SK-N-SH (cell line): ENCODE data around the gene TGFB3. TPM values are rescaled to one million over a fixed set of nuclear protein-coding genes. Genes with fewer than 3 reads are reported as not detected.

Source experiments
- CTCF ChIA-PET: fragments of 300-600, 350-600 bp; formaldehyde crosslinking; extraction: SDS; loops from one replicate; lab custom pipeline; 2021; lab: Yijun Ruan, JAX
- POLR2A ChIA-PET: fragments of 350-600 bp; sonication (Branson Sonifier 250); formaldehyde crosslinking; extraction: SDS; loops from one replicate; lab custom pipeline; 2020; ENCODE audit warnings: antibody characterized with exemption, inconsistent platforms; lab: Yijun Ruan, JAX
- DNase-seq: peaks from one replicate; pipeline ENCODE4 v3.0.0; 2012
- H2AFZ ChIP-seq: fragments of 200-600 bp; sonication (generic); 2 replicates; pipeline ENCODE4 v1.8.1; 2016; ENCODE audit warnings: antibody characterized with exemption, mild to moderate bottlenecking, low read depth
- H3F3A ChIP-seq: fragments of 200-600 bp; sonication (generic); replicated peaks from 2 replicates; pipeline ENCODE3; 2016; ENCODE audit warnings: antibody characterized with exemption, mild to moderate bottlenecking; ENCODE audit not compliant: insufficient read depth
- H3K27ac ChIP-seq, 2 experiments: fragments of 200-500 bp in 1 of 2; fragments of 200-600 bp in 1 of 2; sonication (Bioruptor generic) in 1 of 2; sonication (generic), shearing (Covaris generic) in 1 of 2; 2 replicates each; pipeline versions ENCODE4 v1.5.1 to v1.6.1; 2014 to 2016; ENCODE audit warnings: low read depth in 2 of 2, inconsistent platforms in 1 of 2, low read length in 1 of 2, mild to moderate bottlenecking in 1 of 2, mixed read lengths in 1 of 2
- H3K27me3 ChIP-seq: fragments of 200-600 bp; sonication (generic), shearing (Covaris generic); 2 replicates; pipeline ENCODE4 v1.6.1; 2016; ENCODE audit warnings: mixed run types; ENCODE audit not compliant: insufficient read depth
- H3K36me3 ChIP-seq, 2 experiments: fragments of 200-500 bp in 1 of 2; fragments of 200-600 bp in 1 of 2; sonication (Bioruptor generic) in 1 of 2; sonication (generic) in 1 of 2; replicated peaks in 1 of 2; 2 replicates each; pipeline versions ENCODE3 to v1.5.1; 2014 to 2016; ENCODE audit warnings: low read length in 1 of 2, mild to moderate bottlenecking in 1 of 2; ENCODE audit not compliant: insufficient read depth in 2 of 2, control insufficient read depth in 1 of 2
- H3K4me1 ChIP-seq, 2 experiments: fragments of 200-500 bp in 1 of 2; fragments of 200-600 bp in 1 of 2; sonication (Bioruptor generic) in 1 of 2; sonication (generic), shearing (Covaris generic) in 1 of 2; 2 replicates each; pipeline versions ENCODE4 v1.5.1 to v1.6.1; 2014 to 2016; ENCODE audit warnings: low read depth in 1 of 2, low read length in 1 of 2, mixed run types in 1 of 2; ENCODE audit not compliant: insufficient read depth in 2 of 2, control insufficient read depth in 1 of 2
- H3K4me2 ChIP-seq: fragments of 200-600 bp; sonication (generic), shearing (Covaris generic); 2 replicates; pipeline ENCODE4 v1.6.1; 2017; ENCODE audit warnings: mixed run types
- H3K4me3 ChIP-seq, 2 experiments: fragments of 200-500 bp in 1 of 2; fragments of 200-600 bp in 1 of 2; sonication (Bioruptor generic) in 1 of 2; sonication (generic), shearing (Covaris generic) in 1 of 2; 2 replicates each; pipeline versions ENCODE4 v1.5.1 to v1.8.1; 2014 to 2016; ENCODE audit warnings: low read depth in 2 of 2, inconsistent platforms in 1 of 2, low read length in 1 of 2, mild to moderate bottlenecking in 1 of 2, mixed read lengths in 1 of 2, moderate library complexity in 1 of 2
- H3K79me2 ChIP-seq: fragments of 200-600 bp; sonication (generic); 2 replicates; pipeline ENCODE4 v1.8.1; 2017; ENCODE audit warnings: mild to moderate bottlenecking; ENCODE audit not compliant: insufficient read depth
- H3K9ac ChIP-seq: fragments of 200-600 bp; sonication (generic); 2 replicates; pipeline ENCODE4 v1.6.1; 2017; ENCODE audit warnings: mixed run types
- H3K9me2 ChIP-seq: fragments of 200-600 bp; sonication (generic); 2 replicates; pipeline ENCODE4 v1.6.1; 2017; ENCODE audit warnings: mixed run types
- H3K9me3 ChIP-seq: fragments of 200-600 bp; sonication (generic); 2 replicates; pipeline ENCODE4 v1.6.1; 2017; ENCODE audit warnings: mixed run types, mild to moderate bottlenecking, moderate library complexity
- H4K20me1 ChIP-seq: fragments of 200-600 bp; sonication (generic); 2 replicates; pipeline ENCODE4 v1.6.1; 2017; ENCODE audit warnings: mild to moderate bottlenecking, mixed run types; ENCODE audit not compliant: insufficient read depth
- CHD2 ChIP-seq: fragments of 150-350 bp; IDR thresholded peaks from 2 replicates; pipeline ENCODE4 v1.6.1; 2018; ENCODE audit warnings: low read length; ENCODE audit not compliant: partially characterized antibody
- ELF1 ChIP-seq: IDR thresholded peaks from 2 replicates; pipeline ENCODE4 v1.4.0; 2012
- EP300 ChIP-seq, 2 experiments: IDR thresholded peaks; 2 replicates each; pipeline versions ENCODE4 v1.4.0 to v1.6.1; 2012; ENCODE audit warnings: borderline replicate concordance in 1 of 2, low read depth in 1 of 2, low read length in 1 of 2
- EZH2phosphoT487 ChIP-seq: fragments of 200-600 bp; sonication (generic); IDR thresholded peaks from 2 replicates; pipeline ENCODE4 v1.6.1; 2017; ENCODE audit warnings: low read depth, mixed run types, mild to moderate bottlenecking, antibody characterized with exemption, moderate library complexity, borderline replicate concordance
- FOSL2 ChIP-seq: IDR thresholded peaks from 2 replicates; pipeline ENCODE4 v1.4.0; 2012; ENCODE audit warnings: low read depth, mild to moderate bottlenecking, moderate library complexity, borderline replicate concordance
- FOXJ3 ChIP-seq: sonication (generic); formaldehyde crosslinking; IDR thresholded peaks from 2 replicates; pipeline ENCODE4 v1.5.1; 2020; ENCODE audit warnings: mild to moderate bottlenecking, missing genetic modification reagents
- FOXM1 ChIP-seq: IDR thresholded peaks from 2 replicates; pipeline ENCODE4 v1.4.0; 2012; ENCODE audit warnings: low read depth, mild to moderate bottlenecking
- GABPA ChIP-seq: IDR thresholded peaks from 2 replicates; pipeline ENCODE4 v1.4.0; 2012; ENCODE audit warnings: low read depth, mild to moderate bottlenecking
- GATA2 ChIP-seq: sonication (generic); formaldehyde crosslinking; IDR thresholded peaks from 2 replicates; pipeline ENCODE4 v1.5.0; 2020; ENCODE audit warnings: mild to moderate bottlenecking, missing genetic modification reagents
- IRF3 ChIP-seq: fragments of 150-350 bp; IDR thresholded peaks from 2 replicates; pipeline ENCODE4 v1.6.1; 2016; ENCODE audit warnings: mild to moderate bottlenecking, low read depth, low read length
- JUND ChIP-seq: IDR thresholded peaks from 2 replicates; pipeline ENCODE4 v1.4.0; 2012
- MEF2A ChIP-seq: IDR thresholded peaks from 2 replicates; pipeline ENCODE4 v1.4.0; 2012; ENCODE audit warnings: low read depth, borderline replicate concordance
- MXI1 ChIP-seq: IDR thresholded peaks from 2 replicates; pipeline ENCODE4 v1.6.1; 2012; ENCODE audit warnings: mild to moderate bottlenecking, low read depth, low read length, improper control_type of control experiment
- RCOR1 ChIP-seq: fragments of 150-350 bp; IDR thresholded peaks from 2 replicates; pipeline ENCODE4 v1.6.1; 2017; ENCODE audit warnings: antibody characterized with exemption, low read length
- RFX5 ChIP-seq: IDR thresholded peaks from 2 replicates; pipeline ENCODE4 v1.6.1; 2012; ENCODE audit warnings: mild to moderate bottlenecking, improper control_type of control experiment, low read length
- RXRA ChIP-seq: IDR thresholded peaks from 2 replicates; pipeline ENCODE4 v1.4.0; 2012; ENCODE audit warnings: low read depth, mild to moderate bottlenecking, borderline replicate concordance
- TAF1 ChIP-seq: IDR thresholded peaks from 2 replicates; pipeline ENCODE4 v1.6.1; 2012; ENCODE audit warnings: low read depth, mild to moderate bottlenecking, low read length, moderate library complexity, borderline replicate concordance
- TEAD4 ChIP-seq: IDR thresholded peaks from 2 replicates; pipeline ENCODE4 v1.4.0; 2012; ENCODE audit warnings: mild to moderate bottlenecking, borderline replicate concordance; ENCODE audit not compliant: insufficient read depth
- WGBS: methylation state at CpG from one replicate; pipeline ENCODE4 v1.1.6; 2017; ENCODE audit warnings: low lambda C conversion rate; 5-methylcytosine and 5-hydroxymethylcytosine counted together
- polyA plus RNA-seq, 3 experiments: library from polyadenylated mRNA; depleted of rRNA; stranded (reverse); fragments of >200 nt; gene quantifications; 2 replicates each; pipeline ENCODE4 v1.2.3, GENCODE V29; 2012
- TF ChIP-seq, protein P1 (sequence below): fragments of 150-350 bp; IDR thresholded peaks from 2 replicates; pipeline ENCODE4 v1.6.1; 2017; ENCODE audit warnings: antibody characterized with exemption, low read length, low read depth, borderline replicate concordance

TGFB3 gene
- polyA plus RNA-seq, 1 of the 3 experiments (the other 2 are of a cell fraction): 7.6 TPM

GRCh38 chr14:75987201-75987970 lies 5.6 kb upstream of the TGFB3 start:
- Histone ChIP-seq H3K9me2 (no peaks in the 10 kb centered on the region), H3K9ac (no peak overlapping the region), H3K9me3 (no peaks in the 10 kb centered on the region), H3K4me1 (peaks cover 4 to 26% of the 10 kb centered on the region in 2 experiments; a peak in 3 of 4 replicates), H3K4me2 (peak overlapping the region; percentile 99; the same call in 1 of the 2 replicates), H3K4me3 (no peak overlapping the region), H3K36me3 (peaks cover 18 to 28% of the 10 kb centered on the region in 2 experiments), H2AFZ (no peak overlapping the region), H3F3A (no peaks in the 10 kb centered on the region), H3K79me2 (peaks cover 18% of the 10 kb centered on the region), H4K20me1 (no peaks in the 10 kb centered on the region), H3K27ac (no peak overlapping the region), H3K27me3 (no peaks in the 10 kb centered on the region)
- no peak for DNase-seq
- no peak for TF ChIP-seq TEAD4
- no peak for TF ChIP-seq IRF3
- TF ChIP-seq EZH2phosphoT487: no peak
- no peak for TF ChIP-seq FOXM1
- no peak for TF ChIP-seq CHD2
- TF ChIP-seq GATA2 (CRISPR knock-in tag): no peak
- no peak for TF ChIP-seq MXI1
- no peak for TF ChIP-seq MEF2A
- TF ChIP-seq RXRA: no peak
- TF ChIP-seq FOSL2: no peak
- no peak for TF ChIP-seq EP300 (IDR thresholded peaks at IDR 0.05; ENCODE audit: borderline replicate concordance in 1 of 2, low read depth in 1 of 2, low read length in 1 of 2)
- no peak for TF ChIP-seq FOXJ3 (CRISPR knock-in tag)
- TF ChIP-seq RFX5: no peak
- no peak for TF ChIP-seq ELF1
- TF ChIP-seq JUND: no peak
- TF ChIP-seq, protein P1, sequence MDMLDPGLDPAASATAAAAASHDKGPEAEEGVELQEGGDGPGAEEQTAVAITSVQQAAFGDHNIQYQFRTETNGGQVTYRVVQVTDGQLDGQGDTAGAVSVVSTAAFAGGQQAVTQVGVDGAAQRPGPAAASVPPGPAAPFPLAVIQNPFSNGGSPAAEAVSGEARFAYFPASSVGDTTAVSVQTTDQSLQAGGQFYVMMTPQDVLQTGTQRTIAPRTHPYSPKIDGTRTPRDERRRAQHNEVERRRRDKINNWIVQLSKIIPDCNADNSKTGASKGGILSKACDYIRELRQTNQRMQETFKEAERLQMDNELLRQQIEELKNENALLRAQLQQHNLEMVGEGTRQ: no peak
- no peak for TF ChIP-seq TAF1
- TF ChIP-seq GABPA: no peak
- no peak for TF ChIP-seq RCOR1
- POLR2A ChIA-PET: no interaction called here
- WGBS: 93% methylated on average over 3 of the region's 3 CpGs
- CTCF ChIA-PET: interaction anchor here (0.9 to 19.6 kb wide), 4 partner anchors 63 to 278 kb away, joined by 3 to 550 read pairs (median 5); no protein-coding TSS in a partner anchor
